K562 treated with DMSO at 1 percent for 4 hours (cell line): ENCODE results near the gene UMAD1. TPM values are rescaled to one million over a fixed set of nuclear protein-coding genes. Genes with fewer than 3 reads are reported as not detected.

Source experiments
- total RNA-seq: library from RNA; unstranded; fragments of 300-600 nt; gene quantifications from 2 replicates; pipeline ENCODE4 v1.2.3, GENCODE V29; 2022; ENCODE audit not compliant: insufficient read depth

UMAD1 gene
- 3.4 and 10.3 TPM in 2 replicates for total RNA-seq

DNA sequence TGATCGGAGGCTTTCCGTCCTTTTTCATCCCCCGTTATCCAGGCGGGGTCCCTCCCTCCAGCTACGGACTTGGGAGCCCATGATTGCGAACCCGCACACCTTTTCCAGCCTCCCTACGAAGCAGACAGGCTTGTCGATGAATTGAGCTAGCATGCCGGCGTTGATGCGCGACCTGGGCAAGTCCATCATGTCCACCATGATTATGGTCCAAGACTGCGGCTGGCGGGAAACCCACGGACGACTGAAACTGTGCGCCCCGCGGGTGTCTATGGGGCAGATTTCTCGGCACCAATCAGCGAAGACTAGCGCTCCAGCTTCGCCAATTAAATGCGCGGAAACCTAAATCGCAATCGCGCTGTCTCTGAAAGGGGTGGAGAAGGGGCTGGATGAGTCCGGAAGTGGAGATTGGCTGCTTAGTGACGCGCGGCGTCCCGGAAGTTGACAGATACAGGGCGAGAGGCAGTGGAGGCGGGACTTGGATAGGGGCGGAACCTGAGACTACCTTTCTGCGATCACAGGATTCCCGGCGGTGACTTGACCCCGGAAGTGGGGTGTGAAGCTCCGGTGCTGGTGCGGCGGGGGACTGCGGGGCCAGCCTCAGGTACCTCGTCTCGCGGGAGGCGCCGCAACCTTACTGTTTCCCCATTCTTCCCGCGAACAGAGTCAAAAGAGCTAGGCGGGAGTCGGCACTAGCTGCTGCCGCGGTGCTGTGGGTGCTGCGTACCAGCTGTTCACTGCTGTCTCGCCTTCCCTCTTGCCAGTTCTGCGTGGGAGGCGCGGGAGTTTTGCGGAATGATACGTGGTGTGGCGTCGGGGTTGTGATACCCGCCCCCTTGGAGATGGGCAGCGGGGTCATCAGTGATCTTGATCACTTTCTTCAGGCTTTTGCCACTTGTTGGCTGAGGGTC, at the start of gene UMAD1:
Gene UMAD1 (plus strand): TSS at position 532 of the 908 bp plus-strand sequence. CDS start 32,620 bp downstream, outside the sequence.

DNA sequence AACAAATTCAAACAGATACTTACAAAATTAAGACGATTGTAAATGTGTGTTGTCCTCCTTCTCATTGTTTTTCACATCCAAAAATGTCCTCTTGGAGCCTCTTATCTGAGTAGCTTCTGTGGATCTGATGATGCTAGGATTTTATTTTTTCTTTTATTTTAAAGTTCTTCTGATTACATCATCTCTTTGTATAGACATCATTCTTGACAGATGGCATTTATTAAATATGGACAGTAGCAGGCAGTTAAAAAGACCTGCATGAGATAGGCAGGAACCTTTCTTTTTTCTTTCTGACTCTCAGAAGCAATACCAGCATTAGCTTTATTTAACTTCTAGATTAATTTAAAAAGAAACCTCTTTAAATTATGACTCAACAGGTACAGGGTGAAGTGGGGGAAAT, 77.9 kb downstream of the UMAD1 start, which contains the start of gene RPA3:
Gene RPA3 (minus strand): TSS at position 116 of the 400 bp plus-strand sequence. CDS start 78,189 bp downstream, outside the sequence.

Other genes with a start within 250 kb of the UMAD1 start
- gene COL28A1, start 104.9 kb upstream of the UMAD1 start, total RNA-seq = not detected in 2 replicates
- gene MIOS, start 73.9 kb upstream of the UMAD1 start, total RNA-seq = 9.8 and 10.4 TPM in 2 replicates
- gene RPA3, start 77.9 kb downstream of the UMAD1 start, total RNA-seq = 31.8 and 51.0 TPM in 2 replicates